Measurements from ENCODE around the gene KCNC3.
"Not testable (repeated sequence)": the region's sequence is repeated elsewhere in the genome, so short reads cannot be mapped to it uniquely, and the experiment has no call there.

The KCNC3 gene

DNA sequence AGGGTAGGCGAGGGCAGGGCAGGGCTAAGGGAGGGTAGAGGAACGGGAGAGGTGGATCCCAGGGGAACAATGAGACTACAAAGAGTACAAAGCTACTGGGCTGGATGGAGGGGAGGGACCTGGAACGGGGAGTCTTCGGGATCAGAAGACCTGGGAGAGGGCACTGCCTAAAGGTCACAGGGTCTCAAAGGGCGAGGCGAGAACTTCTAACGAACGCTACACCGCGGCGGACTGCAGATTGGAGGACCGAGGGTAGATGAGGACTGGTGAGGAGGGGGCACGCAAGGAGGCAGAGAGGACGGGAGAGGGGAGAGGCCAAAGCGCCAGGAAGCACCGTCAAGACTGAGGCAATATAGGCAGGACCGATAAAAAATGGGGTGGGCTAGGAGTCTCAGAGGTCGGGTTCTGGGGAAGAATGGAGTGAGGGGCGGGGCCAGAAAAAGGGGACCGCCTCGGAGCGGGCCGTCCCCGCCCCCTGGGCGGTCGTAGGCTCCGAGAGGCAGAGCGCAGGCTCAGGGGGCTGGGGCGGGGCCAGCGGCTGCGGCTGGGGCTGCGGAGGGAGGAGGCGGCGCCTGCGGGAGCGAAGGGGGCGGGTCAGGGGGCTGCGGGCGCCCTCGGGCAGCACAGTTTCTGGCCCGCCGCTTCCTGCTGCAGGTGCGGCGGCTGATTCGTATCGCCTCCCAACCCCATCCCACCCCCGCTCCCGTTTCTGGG, 1.3 kb upstream of the KCNC3 start:
- in situ Hi-C loops (cut with HindIII; ENCODE audit: low pct_ligation_motif_present, low pct_unique_long_range_greater_than_20kb, low sequenced_read_pairs) = no loop called here
- peak; percentile 76 for DNase-seq

DNA sequence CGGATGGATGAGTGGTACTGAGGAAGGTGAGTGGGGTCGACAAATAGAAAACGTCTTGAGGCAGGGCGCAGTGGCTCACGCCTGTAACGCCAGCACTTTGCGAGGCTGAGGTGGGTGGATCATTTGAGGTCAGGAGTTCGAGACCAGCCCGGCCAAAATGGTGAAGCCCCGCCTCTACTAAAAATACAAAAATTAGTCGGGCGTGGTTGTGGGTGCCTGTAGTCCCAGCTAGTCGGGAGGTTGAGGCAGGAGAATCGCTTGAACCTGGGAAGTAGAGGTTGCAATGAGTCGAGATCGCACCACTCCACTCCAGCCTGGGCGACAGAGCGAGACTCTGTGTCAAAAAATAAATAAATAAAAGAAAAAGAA, 733 bp upstream of the KCNC3 start:
- DNase-seq; in situ Hi-C loops (cut with HindIII; ENCODE audit: low pct_ligation_motif_present, low pct_unique_long_range_greater_than_20kb, low sequenced_read_pairs): not testable (repeated sequence)

DNA sequence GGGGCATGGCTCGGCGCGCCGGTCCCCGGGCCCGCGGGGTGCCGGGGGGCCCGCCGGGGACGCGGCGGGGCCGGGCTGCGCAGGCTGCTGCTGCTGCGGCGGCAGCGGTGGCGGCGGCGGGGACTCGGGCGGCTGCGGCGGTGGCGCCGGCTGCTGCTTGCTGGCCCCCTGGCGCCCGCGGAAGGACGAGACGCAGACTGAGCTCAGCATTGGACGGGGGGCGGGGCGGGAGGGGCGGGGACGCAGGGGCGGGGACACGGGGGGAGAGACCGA, 368 bp downstream of the KCNC3 start:
- DNase-seq = no peak
- in situ Hi-C loops (cut with HindIII; ENCODE audit: low pct_ligation_motif_present, low pct_unique_long_range_greater_than_20kb, low sequenced_read_pairs) = no loop called here

DNA sequence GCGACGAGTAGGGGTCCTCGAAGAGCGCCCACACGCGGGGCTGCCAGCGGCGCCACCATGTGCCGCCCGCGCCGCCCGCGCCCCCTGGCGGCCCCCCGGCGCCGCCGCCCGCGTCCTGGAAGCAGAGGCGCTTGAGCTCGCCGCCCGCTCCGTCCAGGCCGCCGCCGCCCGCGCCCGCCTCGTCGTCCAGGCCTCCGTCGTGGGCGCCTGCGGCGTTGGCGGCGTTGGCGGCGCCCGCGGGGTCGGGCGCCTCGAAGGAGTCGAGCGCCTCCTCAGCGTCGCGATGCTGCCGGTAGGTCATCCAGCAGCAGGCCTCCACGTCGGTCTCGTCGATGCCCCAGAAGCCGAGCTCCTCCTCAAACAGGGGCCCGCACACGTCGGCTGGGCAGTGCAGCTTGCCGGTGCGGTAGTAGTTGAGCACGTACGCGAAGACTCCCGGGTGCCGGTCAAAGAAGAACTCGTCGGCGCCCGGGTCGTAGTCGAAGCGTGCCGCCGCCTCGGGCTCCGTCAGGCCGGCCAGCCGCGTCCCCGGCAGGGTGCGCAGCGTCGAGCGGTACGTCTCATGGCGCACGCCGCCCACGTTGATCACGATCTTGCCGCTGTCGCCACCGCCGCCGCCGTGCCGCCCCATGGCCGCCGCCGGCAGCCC, 829 bp downstream of the KCNC3 start:
- no peak for DNase-seq
- in situ Hi-C loops (cut with HindIII; ENCODE audit: low pct_ligation_motif_present, low pct_unique_long_range_greater_than_20kb, low sequenced_read_pairs) = no loop called here

DNA sequence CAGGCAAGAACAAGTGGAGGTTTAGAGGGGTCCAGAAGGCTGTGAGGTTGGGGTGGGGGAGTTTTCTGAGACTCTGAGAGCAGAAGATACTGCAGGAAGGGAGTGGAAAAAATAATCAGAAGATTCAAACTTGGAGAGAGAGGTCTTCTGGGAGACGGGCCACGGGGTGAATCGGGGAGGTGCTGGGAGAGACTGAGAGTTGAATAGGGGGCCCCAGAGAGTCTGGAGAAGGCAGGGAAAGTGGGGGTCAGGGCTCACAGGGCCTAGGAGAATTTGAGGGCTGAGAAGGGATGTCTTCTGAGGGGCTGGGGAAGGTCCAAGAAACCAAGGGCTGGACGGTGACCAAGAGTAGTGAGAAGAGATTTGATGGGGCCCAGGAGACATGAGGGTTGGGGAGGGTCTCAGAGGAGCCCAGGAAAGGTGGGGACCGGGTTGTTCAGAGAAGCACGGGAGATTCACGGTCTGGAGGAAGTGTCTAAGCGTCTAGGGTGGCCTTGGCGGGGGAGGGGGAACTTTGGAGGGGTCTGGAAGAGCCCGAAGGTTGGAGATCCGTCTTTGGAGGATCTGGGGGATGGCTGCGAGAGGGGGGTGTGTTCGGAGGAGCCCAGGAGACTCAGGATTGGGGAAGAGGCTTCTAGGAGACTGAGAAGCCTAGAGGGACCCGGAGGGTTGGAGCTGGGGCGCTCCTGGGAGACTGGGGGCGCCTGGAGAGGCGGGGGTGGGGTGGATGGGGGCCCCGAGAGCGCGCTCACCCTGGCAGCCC, 1.5 kb downstream of the KCNC3 start:
- in situ Hi-C loops (cut with HindIII; ENCODE audit: low pct_ligation_motif_present, low pct_unique_long_range_greater_than_20kb, low sequenced_read_pairs) = no loop called here
- DNase-seq = no peak

DNA sequence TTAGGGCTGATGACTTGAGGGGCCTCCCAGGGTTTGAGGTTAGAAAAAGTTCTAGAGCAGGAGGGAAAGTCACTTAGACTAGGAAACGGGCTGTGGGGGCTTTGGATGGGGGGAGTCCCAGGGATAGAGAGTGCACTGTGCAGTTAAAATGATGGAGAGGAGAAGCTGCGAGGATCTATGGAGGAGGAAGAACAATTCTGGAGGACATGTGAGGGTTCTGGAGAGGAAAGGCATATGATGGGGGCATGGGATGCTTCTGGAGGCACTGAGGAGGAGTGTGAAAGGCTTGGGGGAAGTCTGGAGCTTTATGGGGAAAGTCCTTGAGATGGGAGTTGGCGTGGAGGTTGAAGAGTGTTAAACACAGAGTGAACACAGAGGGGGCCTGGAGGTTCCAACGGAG, 2.2 kb downstream of the KCNC3 start:
- in situ Hi-C loops (cut with HindIII; ENCODE audit: low pct_ligation_motif_present, low pct_unique_long_range_greater_than_20kb, low sequenced_read_pairs) = no loop called here
- no peak for DNase-seq

DNA sequence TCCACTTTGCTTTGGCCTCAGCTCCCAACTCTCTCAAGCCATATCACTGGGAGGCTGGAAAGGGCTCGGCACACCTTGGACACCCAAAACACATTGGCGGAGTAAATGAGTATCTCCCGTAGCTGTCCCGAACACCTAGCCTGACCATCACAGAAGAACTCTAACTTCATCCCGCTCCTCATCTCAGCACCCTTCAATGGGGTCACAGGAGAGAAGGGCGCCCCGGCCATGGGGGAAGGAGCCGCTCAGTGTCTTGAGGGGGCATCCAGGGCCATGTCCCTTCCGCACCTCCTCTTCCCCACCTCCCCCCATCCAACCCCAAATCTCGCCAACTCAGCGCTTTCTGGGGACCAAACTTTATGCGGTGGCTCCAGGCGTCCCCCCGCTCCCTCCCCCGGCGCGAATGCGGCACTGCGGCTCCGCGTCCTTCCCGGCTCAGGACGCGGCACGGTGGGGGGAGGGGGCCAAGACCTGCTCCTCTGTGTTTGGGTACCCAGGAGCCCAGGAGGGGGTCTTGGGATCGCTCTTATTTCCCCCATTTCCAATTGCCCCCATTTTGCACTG, 3.0 kb downstream of the KCNC3 start:
- in situ Hi-C loops (cut with HindIII; ENCODE audit: low pct_ligation_motif_present, low pct_unique_long_range_greater_than_20kb, low sequenced_read_pairs) = no loop called here

DNA sequence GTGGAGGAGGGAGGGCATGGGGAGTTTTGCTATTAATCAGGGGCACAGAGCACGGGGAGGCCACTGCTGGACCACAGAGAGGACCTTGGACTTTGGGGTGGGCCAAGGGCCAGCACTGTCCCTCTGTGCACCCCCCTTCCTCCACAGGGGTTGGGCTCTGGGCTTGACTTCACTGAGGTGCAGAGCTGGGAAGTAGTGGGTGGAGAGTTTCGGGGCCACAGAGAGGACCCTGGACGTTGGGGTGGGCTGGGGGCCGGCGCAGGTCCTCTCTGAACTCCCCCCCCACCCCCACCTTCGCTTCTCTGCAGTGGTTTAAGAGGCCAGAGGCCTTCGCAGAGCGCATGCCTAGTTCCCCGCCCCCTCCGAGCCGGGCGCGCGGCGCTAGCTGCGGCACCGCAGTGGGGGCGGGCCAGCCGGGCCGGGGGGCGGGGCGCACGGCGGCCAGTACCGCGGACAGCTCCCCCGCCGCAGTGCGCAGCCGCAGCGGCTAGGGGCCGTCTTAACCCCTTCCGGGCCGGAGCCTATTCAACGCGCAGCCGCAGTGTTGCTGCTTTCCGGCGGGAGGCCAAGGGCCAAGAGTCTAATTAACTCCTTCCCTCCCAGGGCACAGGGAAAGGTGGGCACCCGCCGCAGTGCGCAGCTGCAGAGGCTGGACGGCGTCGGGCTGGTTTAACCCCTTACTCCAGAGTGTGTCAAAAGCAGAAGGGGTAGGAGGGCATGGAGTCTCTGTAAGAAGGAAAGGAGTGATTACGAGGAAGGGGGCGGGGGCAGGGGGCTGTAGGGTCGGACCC, 3.7 kb downstream of the KCNC3 start:
- in situ Hi-C loops (cut with HindIII; ENCODE audit: low pct_ligation_motif_present, low pct_unique_long_range_greater_than_20kb, low sequenced_read_pairs) = no loop called here
- DNase-seq = peak; percentile 61

More for the DNA sequence above, 3.0 kb downstream of the KCNC3 start:
- DNase-seq = no peak

DNA sequence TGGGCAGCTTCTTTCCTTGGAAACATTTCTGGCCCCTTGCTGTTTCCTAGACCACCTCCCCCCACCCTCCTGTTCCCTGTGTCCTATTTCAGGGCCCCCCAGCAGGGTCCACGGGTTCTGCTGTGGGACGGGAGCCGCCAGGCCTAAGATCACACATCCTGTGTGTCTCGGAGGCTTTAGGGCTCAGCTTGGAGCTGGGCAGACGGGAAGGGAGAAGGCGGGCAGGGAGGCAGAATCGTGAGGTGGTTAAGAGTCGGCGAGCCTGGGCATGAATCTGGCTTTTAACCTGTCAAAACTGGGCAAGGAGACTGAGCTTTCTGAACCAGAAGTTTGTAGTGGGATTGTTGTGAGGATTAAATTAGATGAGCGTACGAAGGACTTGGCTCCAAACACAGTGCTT, 4.8 kb downstream of the KCNC3 start:
- DNase-seq = no peak

DNA sequence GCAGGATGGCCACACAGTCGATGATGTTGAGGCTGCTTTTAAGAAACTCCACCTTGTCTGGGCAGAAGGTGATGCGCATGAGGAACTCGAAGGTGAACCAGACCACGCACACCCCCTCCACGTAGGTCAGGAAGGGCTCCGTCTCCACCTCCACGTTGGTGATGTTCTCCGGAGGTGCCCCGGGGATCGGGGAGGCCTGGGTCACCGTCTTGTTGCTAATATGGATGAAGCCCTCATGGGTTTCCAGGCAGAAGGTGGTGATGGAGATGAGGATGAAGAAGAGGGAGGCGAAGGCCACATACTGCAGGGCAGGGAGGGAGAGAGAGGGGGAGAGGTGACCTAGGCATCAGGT, 5.4 kb downstream of the KCNC3 start:
- in situ Hi-C loops (cut with HindIII; ENCODE audit: low pct_ligation_motif_present, low pct_unique_long_range_greater_than_20kb, low sequenced_read_pairs) = no loop called here
- no peak for DNase-seq

More for the DNA sequence above, 4.8 kb downstream of the KCNC3 start:
- in situ Hi-C loops (cut with HindIII; ENCODE audit: low pct_ligation_motif_present, low pct_unique_long_range_greater_than_20kb, low sequenced_read_pairs) = no loop called here

DNA sequence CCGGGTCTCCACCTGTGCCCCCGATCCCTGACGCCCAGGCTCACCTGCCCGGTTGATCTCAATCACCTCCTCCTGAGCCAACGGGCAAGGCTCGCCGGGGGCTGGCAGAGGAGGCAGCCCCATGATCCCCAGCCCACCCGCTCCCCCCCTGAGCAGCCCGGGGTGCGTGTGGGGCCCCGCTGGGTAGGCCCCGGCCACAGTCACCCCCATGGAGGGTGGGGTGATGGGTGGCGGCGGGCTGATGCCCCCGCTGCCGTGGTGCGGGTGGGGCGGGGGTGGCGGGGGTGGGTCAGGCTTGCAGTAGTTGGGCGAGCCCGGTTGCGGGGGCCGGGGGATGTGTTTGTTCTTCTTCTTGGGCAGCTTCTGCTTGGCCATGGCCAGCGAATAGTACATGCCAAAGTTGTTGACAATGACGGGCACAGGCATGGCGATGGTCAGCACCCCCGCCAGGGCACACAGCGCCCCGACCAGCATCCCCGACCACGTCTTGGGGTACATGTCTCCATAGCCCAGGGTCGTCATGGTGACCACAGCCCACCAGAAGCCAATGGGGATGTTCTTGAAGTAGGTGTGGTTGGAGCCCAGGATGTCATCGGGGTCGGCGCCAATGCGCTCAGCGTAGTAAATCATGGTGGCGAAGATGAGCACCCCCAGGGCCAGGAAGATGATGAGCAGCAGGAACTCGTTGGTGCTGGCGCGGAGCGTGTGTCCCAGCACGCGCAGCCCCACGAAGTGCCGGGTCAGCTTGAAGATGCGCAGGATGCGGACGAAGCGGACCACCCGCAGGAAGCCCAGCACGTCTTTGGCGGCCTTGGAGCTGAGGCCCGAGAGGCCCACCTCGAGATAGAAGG, 6.0 kb downstream of the KCNC3 start:
- DNase-seq = no peak
- in situ Hi-C loops (cut with HindIII; ENCODE audit: low pct_ligation_motif_present, low pct_unique_long_range_greater_than_20kb, low sequenced_read_pairs) = no loop called here

DNA sequence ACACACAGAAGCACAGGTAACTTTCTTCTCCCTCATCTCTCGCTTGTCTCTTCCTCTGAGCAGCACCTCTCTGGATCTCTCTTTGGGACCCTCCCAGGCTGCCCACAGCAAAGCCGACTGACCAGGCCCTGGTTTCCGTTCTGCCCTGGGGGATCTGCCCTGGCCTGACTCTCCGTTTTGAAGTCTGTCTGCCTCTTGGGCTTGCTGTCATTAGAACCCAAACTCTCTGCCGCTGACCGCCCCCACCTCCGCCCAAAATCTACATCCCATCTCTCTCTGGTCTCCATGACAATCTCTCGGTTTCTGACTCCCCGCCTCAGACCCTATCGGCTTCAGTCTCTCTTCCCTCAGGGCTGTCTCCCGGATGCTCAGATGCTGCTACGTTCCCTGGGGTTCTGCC, 6.9 kb downstream of the KCNC3 start:
- in situ Hi-C loops (cut with HindIII; ENCODE audit: low pct_ligation_motif_present, low pct_unique_long_range_greater_than_20kb, low sequenced_read_pairs) = no loop called here
- no peak for DNase-seq

DNA sequence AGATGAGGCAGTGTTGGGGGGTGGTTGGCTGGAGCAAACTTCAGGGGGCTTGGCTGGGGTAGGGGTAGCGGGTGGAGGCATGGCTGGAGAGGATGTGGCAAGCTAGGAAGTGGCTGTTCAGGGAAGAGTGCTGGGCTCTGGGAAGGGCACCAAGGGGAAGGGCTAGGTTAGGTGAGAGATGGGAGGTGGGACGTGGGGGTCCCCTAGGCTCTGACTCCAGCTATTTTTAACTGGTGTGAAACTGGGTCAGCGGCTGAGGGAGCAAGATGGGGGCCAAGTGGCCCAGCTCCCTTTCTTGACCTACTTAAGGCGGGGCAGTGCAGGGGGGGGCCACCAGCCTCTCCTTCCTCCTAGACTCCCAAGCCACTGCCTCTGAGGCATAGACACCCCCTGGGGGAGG, 7.3 kb downstream of the KCNC3 start:
- in situ Hi-C loops (cut with HindIII; ENCODE audit: low pct_ligation_motif_present, low pct_unique_long_range_greater_than_20kb, low sequenced_read_pairs) = no loop called here
- no peak for DNase-seq

DNA sequence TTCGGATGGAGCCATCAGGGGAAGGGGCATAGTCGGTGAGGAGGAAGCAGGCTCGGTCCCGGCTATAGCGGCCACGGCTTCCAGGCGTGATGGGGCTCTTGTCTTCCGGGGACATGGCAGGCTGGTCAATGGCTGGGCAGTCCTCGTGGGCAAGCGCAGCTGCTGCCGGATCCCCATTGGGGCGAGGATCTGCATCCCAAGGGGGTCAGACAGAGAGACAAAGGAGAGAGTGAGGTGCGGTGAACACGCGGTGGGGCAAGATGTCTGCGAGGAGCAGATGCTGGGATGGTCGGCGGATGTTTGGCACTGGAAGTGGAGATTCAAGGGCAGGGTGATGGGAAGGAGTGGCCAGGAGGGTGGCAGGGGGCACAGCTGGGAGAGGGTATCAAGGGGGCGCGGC, 8.6 kb downstream of the KCNC3 start:
- in situ Hi-C loops (cut with HindIII; ENCODE audit: low pct_ligation_motif_present, low pct_unique_long_range_greater_than_20kb, low sequenced_read_pairs) = no loop called here
- DNase-seq = no peak

DNA sequence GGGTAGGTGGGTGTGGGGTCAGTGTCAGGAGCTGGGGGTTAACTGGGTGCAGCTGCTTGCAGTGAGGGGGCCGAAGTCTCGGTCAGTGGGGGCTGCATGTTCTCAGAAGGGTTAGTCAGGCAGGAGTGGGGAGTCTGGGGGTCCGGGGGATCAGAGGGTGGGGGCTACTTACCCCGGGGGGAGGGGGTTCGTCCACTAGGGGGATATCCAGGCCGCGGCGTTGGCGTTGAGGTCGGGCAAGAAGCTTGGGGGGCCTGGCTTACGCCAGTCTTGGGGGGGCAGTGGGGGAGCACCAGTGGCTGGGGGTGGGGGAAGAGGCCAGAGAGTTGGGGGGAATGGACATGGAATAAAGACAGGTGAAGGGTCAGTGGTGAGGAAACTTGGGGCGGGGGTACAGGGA, 9.1 kb downstream of the KCNC3 start:
- in situ Hi-C loops (cut with HindIII; ENCODE audit: low pct_ligation_motif_present, low pct_unique_long_range_greater_than_20kb, low sequenced_read_pairs) = no loop called here
- DNase-seq = no peak

DNA sequence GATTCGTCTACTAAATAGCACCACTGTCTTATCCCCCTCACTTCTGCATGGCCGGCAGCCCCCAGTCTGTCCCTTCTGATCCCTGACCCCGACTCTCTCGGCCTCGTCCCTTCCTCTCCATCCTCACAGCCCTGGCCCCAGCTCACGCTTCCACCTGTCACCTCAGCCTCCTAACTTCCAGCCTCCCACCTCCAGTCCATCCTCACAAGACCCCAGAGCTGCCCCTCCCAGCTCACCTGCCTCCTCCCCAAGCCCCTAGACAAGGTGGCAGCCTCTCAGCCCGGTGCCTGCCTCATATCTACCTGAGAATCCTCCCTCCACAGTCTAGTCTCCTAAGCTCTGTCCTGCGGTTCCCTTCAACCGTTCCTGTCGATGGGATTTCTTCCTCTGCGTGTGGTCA, 10.0 kb downstream of the KCNC3 start:
- in situ Hi-C loops (cut with HindIII; ENCODE audit: low pct_ligation_motif_present, low pct_unique_long_range_greater_than_20kb, low sequenced_read_pairs) = no loop called here
- DNase-seq = no peak

DNA sequence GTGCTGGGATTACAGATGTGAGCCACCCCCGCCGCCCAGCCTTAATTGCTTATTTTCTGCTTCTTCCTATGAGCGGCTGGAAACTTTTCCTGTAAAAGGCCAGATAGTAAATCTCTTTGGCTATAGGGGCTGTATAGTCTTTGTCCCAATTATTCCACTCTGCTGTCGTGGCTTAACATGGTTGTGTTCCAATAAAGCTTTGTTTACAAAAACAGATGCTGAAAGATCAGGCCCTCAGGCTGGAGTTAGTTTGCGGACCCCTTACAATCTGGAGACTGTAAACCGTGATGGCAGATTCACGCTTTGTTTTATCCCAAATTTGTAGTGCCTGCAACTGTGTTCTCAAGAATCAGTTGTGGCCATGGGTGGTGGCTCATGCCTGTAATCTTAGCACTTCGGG, 10.7 kb downstream of the KCNC3 start:
- in situ Hi-C loops (cut with HindIII; ENCODE audit: low pct_ligation_motif_present, low pct_unique_long_range_greater_than_20kb, low sequenced_read_pairs) = no loop called here
- DNase-seq = no peak

DNA sequence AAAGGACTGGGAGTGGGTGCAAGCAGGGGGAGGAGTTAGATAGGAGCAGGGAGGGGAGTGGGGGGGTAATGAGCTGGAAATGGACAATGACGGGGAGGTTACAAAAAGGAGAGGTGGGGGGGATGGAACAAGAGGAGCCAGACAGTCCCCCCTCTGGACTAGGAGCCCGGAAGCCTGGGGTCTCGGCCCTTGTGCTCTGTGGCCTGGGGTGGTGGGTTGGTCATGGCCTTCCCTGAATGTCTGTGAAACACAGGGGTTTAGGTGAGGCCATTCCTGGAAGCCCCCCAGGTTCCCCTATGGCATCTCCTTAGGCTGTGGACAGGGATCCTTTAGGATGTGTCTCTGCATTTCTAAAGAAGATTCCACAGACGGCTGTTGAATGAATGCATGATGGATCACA, 12.1 kb downstream of the KCNC3 start:
- DNase-seq = no peak
- in situ Hi-C loops (cut with HindIII; ENCODE audit: low pct_ligation_motif_present, low pct_unique_long_range_greater_than_20kb, low sequenced_read_pairs) = no loop called here
